CD1c-positive myeloid dendritic cell (primary cell): ENCODE measurements around the gene EPN2.

Experiments used
- DNase-seq: peaks from one replicate; pipeline ENCODE4 v3.0.0-alpha.2; 2016; ENCODE audit errors: extremely low spot score

EPN2 gene

GRCh38 chr17:19268611-19269010 is 31.4 kb downstream of the EPN2 start:
- DNase-seq: no peak

DNA sequence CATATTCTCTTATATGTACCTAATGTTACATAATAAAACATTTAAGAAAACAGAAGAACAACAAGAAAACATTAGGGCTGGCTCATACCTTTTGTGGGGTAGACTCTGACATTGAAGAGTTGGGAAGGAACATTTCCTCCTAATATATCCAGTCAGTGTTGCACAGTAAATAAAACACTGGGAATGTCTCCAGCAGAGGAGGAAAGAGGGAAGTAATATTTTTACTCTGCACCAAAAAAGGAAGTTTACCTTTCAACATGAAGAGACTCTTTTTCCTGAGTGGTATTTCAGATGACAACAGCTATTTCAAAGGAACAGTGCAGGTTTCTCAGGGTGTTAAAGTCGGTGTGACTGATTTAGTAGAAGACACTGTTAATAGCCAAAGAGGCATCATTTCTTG is 31.9 kb downstream of the EPN2 start:
- DNase-seq: peak; percentile 56

DNA sequence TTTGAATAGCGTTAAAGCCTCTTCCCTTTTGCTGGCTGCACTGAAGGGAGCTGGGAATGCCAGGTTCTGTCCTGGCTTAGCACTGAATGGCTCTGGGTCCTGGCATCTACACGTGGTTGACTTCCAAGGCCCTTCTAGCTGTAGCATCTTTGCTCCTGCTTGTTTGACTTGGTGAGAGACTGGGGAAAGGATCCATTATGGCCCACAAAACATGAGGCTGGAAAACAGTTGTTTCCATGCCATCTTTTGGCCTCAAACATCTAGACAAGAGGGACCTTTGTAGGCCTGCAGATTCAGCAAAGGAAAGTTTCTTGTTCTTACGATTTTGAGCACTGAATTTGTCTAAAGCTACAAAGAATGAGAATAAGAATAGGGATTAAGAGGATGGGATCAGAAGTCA is 32.5 kb downstream of the EPN2 start:
- DNase-seq: no peak

GRCh38 chr17:19270347-19270703 is 33.2 kb downstream of the EPN2 start:
- no peak for DNase-seq

GRCh38 chr17:19270704-19271611 is 33.8 kb downstream of the EPN2 start:
- peak; percentile 31 for DNase-seq

GRCh38 chr17:19271780-19272357 is 34.7 kb downstream of the EPN2 start:
- DNase-seq: no peak

DNA sequence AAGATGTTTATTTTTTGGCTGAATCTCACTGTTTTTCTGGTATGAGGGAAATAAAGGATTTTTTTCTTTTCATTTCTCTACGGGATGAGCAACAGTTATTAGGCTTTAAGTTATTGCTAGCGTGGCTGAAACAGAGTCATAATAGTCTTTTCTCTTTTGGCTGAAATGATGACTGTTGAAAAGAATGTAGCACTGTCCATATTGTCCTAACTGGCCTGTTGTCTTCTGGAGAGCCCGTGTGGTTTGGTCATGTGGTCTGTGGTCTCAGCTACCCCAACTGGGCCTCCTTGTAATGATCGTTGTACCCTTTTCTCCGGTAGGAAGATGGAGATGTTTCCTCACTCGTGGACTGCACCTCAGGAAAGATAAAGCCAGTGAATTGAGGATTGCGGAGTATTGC is 36.6 kb downstream of the EPN2 start:
- DNase-seq: no peak

DNA sequence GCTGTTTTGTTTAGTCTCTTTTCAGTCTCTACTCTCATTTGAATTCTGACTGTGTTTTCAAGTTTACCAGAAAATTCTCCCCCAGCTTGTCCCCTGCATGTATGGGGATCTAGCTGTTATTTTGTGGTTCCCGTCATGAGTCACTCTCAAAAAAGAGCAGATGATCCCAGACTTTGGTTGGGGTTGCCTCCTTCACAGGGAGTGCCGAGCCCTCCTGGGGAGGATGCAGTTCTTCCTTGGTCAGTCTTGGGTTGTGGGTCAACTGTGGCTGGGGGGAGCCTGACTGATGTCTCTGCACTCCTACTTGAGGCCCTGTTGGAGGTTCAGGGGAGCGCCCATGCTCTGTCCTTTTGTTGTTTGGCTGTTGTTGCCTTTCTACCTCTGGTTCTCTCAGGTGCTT is 37.7 kb downstream of the EPN2 start:
- DNase-seq: no peak

DNA sequence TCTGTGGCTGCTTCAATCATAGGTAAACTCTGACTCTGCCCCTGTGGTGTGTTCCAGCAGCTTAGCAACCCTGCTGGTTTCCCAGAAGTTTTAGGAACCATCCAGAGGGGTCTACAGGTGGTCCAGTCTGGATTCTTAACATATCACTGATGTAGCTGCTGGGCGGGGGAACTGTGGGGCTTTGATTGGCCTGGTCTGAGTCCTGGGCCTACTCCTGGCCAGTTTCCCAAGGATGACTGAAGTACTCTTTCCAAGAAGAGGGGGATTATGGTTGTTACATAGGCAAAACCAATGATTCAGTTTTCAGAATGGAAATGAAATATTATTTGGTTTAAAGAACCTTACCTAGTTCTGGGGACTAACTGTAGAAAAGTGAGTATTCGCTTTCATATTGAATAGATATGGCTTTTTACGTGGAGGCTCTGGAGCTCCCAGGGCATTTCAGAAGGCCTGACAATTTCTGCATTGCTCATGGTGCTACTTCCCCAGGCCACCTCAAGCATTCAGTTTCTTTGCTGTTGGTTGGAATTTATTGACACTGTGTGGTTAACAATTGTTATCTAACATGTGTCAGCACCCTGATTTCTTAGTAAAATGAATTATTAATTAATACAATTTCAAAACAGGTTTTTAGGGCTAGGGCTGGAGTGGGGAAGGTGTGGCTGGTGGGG is 38.4 kb downstream of the EPN2 start:
- no peak for DNase-seq

DNA sequence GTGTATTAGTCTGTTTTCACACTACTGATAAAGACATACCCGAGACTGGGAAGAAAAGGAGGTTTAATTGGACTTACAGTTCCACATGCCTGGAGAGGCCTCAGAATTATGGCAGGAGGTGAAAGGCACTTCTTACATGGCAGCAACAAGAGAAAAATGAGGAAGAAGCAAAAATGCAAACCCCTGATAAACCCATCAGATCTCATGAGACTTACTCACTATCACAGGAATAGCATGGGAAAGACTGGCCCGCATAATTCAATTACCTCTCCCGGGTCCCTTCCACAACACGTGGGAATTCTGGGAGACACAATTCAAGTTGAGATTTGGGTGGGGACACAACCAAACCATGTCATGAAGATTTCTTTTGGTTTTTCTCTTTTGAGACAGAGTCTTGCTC is 41.1 kb downstream of the EPN2 start:
- DNase-seq: peak; percentile 37

- no peak for DNase-seq
Observed at GRCh38 chr17:19278729-19279128, 41.6 kb downstream of the EPN2 start.

DNA sequence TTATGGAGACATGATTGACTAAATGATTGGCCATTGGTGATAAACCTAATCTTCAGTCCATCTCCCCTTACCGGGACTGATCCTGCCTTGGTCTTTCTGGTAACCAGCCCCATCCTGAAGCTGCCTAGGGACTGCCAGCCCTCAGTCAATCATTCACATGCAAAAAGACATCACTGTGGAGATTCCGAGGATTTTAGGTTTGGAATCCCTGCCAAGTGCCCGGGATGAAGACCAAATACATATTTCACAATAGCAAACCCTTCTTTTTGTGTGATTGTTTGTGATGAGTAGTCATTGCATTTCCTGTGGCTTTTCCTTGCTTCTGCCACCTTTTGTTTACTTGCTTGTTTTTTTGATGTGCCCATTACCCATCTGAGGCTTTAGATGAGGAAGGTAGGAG is 44.0 kb downstream of the EPN2 start:
- DNase-seq: no peak

DNA sequence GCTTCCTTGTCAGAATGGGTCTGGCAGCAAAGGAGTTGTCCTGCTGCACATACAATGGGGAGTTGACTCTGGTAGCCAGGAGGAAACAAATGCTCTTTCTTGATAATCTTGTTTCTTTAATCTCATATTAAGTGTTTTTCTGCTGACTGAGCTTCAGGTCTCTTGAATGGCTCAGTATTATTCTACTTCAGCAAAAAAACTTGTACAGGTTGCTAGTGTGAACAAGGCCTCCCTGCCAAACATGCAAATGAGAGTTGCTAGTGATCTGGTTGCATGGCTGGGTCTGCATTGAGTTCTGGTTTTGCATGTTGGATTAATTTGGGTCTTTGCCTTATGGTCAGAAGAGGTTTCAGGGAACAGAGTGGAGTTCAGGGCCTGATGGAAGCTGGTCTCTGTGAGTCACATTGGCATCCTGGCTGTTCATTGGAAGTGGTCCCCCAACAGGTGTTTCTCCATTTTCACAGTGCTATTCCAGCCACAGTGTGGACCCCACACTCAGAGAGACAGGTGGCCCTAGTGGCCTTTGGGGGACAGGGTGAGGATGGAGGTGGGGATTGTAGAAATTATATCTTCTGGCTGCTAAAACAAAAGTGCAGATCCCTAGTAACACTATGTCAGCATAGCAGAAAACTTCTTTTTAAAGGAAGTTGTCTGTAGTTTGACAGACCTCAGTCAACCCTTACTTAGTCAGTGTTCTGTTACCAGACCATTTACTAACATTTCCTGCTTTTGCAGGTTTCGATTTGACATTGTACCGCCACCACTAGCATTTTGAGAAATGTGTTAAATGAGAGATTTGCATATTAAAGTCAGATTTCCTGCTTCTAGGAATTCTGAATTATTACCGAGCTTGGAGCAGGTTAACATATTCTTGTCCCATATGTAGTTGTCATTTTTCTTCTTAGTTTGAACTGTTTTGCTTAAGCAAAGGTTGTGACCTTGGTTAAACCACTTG is 47.1 kb downstream of the EPN2 start:
- DNase-seq: peak; percentile 63

- DNase-seq: no peak
Observed at GRCh38 chr17:19285213-19285900, 48.2 kb downstream of the EPN2 start.

GRCh38 chr17:19286751-19287341 is 49.7 kb downstream of the EPN2 start:
- no peak for DNase-seq

DNA sequence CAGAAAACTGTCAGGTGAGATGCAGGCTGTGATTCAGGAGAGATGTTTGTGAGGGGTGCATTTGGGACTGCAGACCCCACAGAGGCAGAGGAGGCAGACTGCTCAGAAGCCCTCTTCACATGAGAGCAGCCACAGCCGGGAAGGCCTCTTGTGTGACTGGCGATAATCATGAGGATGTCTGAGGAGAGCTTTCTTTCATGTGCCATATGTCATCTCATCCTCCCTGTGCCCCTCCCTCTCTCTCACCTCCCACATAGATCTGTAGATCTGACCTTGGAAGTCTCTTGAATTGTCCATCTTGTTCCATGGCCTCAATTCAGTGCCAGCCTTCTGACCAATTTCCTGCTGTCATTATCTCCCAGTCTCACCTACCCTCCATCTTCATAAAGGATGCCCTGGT is 50.5 kb downstream of the EPN2 start:
- no peak for DNase-seq

- no peak for DNase-seq
Observed at GRCh38 chr17:19288453-19288852, 51.3 kb downstream of the EPN2 start.

DNA sequence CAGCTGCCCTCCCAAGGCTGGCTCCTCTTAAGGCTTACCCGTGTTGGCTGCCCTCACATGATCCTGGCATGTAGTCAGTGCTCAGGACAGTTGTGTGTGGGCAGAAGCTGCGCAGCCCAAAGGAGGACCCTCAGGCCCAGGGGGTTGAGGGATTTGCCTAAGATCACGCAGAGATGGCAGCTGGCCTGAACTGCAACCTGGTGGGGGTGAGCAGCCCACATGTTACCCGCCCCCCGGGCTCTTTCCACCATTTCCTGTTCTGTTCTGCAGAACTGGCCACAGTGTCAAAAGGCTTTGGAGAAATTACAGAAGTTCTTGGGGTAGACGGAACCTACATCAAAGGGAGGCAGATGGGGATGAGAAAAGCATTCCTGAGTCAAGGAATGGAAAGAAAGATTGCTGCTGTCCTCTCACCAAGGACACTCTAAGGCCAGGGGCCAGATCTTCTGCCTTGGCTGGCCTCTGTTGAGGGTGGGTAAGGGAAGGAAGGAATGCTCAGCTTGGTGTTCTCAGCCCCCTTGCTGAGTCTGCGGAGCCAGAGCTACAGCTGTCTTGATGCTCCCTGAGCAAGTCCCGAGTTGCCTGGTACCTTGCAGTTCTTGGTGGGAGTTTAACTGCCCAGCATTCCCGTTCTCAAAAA is 53.0 kb downstream of the EPN2 start:
- peak; percentile 88 for DNase-seq

- DNase-seq: no peak
Observed at GRCh38 chr17:19291646-19292376, 54.6 kb downstream of the EPN2 start.

DNA sequence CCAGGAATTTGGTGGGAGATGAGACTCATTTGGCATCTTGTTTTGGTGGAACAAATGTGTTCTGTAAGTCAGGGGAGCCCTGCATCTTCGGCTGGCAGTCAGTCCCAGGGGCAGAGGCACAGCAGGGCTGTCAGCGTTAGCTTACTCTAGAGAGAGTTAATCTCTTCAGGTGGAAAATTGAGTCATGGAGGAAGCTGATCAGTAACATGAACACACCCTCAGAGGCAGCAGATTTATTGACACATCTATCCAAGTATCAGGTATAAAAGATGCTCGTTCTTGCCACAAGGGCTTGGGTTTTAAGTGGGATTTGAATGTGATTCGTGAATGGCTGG is 55.2 kb downstream of the EPN2 start:
- DNase-seq: no peak
